Fibroblast of pulmonary artery (primary cell): ENCODE results near the gene GGT6.
"Not testable (repeated sequence)": the region's sequence is repeated elsewhere in the genome, so short reads cannot be mapped to it uniquely, and the experiment has no call there.

Experiments used
- DNase-seq: peaks from one replicate; pipeline ENCODE4 v3.0.0-alpha.2; 2010; ENCODE audit warnings: low read depth
- H3K4me3 ChIP-seq: replicated peaks from 2 replicates; pipeline ENCODE4 v1.5.1; 2011; ENCODE audit warnings: low read depth, mild to moderate bottlenecking, control low read depth, low read length, moderate library complexity
- CTCF ChIP-seq: IDR thresholded peaks from 2 replicates; pipeline ENCODE4 v1.5.1; 2011; ENCODE audit warnings: mild to moderate bottlenecking, control low read depth, low read length, inconsistent platforms; ENCODE audit errors: missing control alignments

Gene GGT6

GRCh38 chr17:4597975-4598374 is 37.6 kb upstream of the GGT6 start:
- no peak overlapping the region for H3K4me3 ChIP-seq
- no peak for TF ChIP-seq CTCF
- DNase-seq, result no peak

DNA sequence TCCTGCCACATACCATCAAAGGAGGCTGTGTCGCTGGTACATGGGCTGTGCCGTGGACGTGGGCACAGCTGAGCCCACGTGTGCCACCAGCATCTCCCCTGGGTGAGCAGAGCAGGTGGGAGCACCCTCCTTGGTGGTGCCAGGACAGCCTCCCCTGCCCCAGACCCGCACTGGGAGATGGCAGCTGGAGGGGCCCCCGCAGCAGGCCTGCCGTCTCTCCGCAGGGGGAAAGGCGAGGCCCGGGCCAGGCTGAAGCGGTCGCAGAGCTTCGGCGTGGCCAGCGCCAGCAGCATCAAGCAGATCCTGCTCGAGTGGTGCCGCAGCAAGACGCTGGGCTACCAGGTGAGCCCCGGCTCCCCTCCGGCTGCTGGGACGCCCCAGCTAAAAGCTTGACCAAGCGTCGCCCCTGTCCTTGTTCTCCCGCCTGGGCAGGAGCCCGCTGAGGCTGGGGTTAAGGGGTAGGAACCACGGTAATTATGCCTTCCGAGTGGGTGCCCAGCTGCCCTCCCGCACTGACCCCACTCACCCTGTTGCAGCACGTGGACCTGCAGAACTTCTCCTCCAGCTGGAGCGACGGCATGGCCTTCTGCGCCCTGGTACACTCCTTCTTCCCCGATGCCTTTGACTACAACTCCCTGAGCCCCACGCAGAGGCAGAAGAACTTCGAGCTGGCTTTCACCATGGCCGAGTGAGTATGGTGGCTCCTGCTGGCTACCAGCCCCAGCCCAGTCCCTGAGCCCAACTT is 36.4 kb upstream of the GGT6 start:
- H3K4me3 ChIP-seq, result no peak overlapping the region
- DNase-seq, result no peak
- no peak for TF ChIP-seq CTCF

GRCh38 chr17:4595685-4596342 is 35.4 kb upstream of the GGT6 start:
- not testable (repeated sequence) for DNase-seq, H3K4me3 ChIP-seq

DNA sequence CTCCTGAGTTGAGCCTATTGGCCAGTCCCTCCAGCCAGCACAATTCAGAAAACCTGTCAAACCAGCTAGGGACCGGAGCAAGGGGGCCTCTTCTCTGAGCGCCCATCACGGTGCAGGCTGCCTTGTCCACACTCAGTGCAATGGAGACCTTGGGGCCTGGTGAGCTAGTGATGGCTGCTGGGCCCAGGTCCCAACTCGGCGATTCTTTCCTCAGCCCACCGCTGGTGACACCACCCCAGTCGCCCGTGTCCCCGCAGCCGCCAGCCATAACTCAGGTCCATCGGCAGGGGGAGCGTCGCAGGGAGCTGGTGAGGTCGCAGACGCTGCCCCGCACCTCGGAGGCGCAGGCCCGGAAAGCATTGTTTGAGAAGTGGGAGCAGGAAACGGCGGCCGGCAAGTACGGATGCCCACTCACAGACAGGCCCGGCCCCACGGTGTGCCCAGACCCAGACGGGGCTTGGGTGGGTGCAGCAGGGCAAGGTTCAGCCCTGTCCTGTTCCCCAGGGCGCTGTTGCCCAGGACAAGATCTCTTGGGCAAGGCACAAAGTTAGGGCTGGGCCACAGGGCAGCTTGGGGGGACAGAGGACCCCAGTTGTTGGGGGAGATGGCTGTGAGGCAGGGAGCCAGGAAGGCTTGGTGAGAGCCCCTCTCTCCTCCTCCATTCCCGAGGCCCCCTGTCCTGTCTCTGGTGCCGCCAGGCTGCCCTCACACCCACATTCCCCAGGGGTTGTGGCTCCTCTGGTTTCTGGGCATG is 34.7 kb upstream of the GGT6 start:
- TF ChIP-seq CTCF, result no peak
- no peak overlapping the region for H3K4me3 ChIP-seq
- DNase-seq, result no peak

GRCh38 chr17:4594406-4594805 is 34.0 kb upstream of the GGT6 start:
- TF ChIP-seq CTCF, result no peak
- H3K4me3 ChIP-seq, result no peak overlapping the region
- no peak for DNase-seq

DNA sequence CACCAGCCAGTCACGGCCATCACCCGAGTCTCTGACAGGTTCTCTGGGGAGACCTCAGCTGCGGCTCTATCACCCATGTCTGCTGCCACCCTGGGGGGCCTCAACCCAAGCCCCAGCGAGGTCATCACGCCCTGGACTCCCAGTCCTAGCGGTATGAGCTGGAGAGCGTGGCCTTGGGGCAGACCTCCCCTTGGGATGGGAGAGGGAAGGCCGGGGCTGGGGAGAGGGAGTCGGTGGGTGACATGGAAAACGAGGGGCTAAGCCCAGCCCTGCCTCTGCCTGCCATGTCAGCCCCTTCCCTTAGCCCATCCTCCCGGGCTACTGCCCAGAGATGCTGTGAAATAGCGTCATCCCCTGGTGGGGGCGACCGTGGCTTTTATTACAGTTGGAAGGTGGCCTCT is 32.6 kb upstream of the GGT6 start:
- TF ChIP-seq CTCF, result no peak
- no peak for DNase-seq

DNA sequence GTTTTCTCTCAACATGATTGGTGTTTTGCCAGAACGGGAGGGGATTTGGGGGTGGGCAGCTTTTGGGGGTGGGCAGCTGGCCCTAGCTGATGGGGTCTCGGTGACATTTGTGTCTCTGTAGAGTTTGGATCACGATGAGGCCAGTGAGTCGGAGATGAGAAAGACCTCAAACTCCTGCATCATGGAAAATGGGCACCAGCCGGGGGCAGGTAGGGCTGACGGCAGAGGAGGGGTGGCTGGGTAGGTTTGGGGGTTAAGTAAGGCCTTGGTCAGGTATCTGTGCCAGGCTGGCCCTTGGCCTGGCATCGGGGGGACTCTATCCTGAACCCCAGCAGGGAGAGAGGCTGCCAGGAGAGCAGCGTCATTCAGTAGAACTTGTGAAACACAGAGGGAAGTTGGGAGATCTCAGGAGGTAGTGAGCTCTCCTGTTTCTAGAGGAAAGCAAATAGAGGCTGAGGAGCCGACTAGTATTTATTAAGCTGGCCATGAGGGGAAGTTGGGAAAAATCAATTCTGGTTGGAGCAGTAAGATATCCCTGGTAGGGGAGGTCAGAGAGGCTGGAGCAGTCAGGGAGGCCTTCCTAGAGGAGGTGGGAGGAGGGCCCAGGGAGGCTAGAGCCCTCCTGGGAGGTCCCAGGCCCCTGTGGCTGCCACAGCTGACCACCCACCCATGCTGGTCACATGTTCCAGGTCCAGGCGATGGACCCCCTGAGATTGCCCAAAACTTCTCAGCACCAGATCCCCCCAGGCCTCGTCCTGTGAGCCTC is 32.0 kb upstream of the GGT6 start:
- TF ChIP-seq CTCF, result no peak
- no peak overlapping the region for H3K4me3 ChIP-seq
- no peak for DNase-seq

More for the DNA sequence above, 32.6 kb upstream of the GGT6 start:
- no peak overlapping the region for H3K4me3 ChIP-seq
